HEK293T (cell line): ENCODE measurements around the gene EMX1.

Experiments
- FOXM1 ChIP-seq: fragments of 450-650 bp; IDR thresholded peaks from 2 replicates; pipeline ENCODE4 v1.6.1; 2017; ENCODE audit warnings: mild to moderate bottlenecking, borderline replicate concordance
- SP1 ChIP-seq: fragments of 450-650 bp; IDR thresholded peaks from 2 replicates; pipeline ENCODE4 v1.6.1; 2017
- TF ChIP-seq, protein P1 (sequence below): fragments of 450-650 bp; IDR thresholded peaks from 2 replicates; pipeline ENCODE4 v1.6.1; 2016

DNA sequence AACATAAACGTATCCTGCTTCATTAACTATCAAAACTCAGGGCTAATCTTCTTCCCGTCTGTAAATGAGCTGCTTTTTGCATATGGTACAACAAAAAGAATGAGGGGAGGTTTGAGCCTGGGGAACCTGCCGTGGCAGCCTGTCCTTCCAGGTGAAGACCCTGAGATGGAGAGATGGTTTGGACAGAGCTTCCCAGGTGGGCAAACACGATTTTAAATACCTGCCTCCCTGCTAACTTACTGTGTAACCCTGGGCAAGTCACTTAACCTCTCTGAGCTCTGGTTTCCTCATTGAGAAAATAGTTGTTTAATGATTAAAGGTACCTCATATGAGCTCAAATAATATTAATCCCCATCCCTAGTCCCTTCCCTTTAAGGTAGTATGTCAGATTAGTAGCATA lies 9.0 kb downstream of the EMX1 start:
- TF ChIP-seq SP1 (no peak), FOXM1 (no peak)
- TF ChIP-seq, protein P1, sequence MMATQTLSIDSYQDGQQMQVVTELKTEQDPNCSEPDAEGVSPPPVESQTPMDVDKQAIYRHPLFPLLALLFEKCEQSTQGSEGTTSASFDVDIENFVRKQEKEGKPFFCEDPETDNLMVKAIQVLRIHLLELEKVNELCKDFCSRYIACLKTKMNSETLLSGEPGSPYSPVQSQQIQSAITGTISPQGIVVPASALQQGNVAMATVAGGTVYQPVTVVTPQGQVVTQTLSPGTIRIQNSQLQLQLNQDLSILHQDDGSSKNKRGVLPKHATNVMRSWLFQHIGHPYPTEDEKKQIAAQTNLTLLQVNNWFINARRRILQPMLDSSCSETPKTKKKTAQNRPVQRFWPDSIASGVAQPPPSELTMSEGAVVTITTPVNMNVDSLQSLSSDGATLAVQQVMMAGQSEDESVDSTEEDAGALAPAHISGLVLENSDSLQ: no peak
